NCI-H187 treated with DMSO at 0.1 percent for 48 hours (cell line): ENCODE measurements around the gene ELMO1.

Source experiments
- DNase-seq: peaks from one replicate; lab custom pipeline; 2025; lab: John Stamatoyannopoulos, UW

The ELMO1 gene

DNA sequence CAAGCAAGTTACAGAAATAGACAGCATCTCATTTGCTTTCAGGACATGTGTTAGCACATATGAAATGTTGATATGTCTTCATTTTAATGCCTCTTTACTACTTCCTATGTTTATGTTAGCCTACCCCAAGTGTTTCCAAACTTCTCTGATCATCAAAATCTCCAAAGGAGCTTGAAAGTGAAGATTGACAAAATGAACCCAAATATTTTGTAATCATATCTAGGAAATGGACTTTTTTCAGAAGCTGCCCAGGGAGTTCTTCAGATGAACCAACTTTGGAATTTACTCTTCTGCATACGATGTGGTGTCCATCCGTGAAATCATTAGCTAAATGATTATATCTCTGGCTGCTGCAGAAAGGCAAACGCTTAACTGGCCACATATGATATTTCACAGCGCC, 623.2 kb downstream of the ELMO1 start:
- DNase-seq = no peak

DNA sequence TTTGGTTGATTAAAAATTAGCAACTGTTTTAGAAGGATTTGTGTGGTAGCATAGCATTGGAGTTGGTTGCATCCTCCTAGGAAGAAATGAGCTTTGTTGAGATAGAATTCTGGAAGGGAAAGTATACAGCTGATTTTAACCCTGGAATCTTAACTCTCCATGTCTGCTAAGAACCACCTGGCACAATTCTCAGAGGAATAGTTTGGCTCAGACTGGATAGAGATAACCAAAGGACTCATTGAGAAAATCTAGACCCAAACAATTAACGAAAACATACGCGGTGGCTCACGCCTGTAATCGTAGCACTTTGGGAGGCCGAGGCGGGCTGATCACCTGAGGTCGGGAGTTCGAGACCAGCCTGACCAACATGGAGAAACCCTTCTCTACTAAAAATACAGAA, 625.3 kb downstream of the ELMO1 start:
- no peak for DNase-seq

DNA sequence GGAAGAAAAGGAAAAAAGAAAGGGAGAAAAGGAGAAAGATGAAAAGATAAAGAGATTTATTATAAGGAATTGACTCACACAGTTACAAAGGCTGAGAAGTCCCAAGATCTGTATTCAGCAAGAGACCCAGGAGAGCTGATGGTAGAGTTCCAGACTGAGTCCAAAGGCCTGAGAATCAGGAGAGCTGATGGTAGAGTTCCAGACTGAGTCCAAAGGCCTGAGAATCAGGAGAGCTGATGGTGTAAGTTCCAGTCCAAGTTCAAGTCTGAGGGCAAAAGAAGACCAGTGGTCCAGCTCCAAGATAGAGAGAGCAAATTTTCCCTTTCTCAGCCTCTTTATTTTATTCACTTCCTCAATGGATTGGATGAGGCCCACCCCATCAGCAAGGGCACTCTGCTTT, 627.0 kb downstream of the ELMO1 start:
- no peak for DNase-seq

DNA sequence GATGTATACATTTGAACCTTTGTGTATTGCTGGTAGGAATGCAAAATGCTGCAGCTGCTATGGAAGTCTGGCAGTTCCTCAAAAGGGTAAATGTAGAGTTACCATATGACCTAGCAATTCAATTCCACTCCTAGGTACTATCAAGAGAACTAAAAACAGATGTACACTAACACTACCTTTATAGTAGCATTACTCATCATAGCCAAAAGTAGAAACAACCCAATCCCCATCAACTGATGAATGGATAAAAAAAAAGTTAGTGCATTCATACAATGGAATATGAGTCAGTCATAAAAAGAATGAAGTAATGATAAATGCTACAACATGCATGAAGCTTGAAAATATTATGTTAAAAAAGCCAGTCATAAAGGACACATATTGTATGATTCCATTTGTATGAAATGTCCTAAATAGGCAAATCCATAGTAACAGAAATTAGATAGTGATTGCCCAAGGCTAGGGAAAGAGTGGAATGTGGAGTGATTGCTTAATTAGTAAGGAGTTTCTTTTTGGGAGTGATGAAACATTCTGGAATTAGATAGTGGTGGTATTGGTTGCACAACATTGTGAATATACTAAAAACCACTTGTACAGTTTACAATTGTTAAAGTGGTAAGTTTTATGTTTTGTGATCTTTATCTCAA, 628.0 kb downstream of the ELMO1 start:
- DNase-seq = no peak

DNA sequence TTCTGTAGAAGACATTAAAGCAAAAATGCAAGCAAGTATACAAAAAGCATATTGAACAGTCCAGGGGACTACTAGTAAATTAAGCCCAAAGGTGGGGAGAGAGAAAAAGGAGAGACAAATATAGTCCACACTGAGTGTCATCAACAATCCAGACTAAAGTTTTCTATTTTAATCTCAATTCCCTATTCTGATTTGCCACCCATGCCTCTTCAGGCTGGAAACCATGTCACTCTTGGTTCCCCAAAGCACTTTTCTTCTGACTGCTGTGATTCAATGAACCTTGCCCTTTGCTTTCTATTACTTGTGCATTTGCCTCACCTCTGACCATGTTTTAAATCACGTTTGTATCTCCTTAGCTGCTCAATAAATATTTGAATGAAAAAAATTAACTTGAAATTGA, 629.0 kb downstream of the ELMO1 start:
- DNase-seq = no peak

DNA sequence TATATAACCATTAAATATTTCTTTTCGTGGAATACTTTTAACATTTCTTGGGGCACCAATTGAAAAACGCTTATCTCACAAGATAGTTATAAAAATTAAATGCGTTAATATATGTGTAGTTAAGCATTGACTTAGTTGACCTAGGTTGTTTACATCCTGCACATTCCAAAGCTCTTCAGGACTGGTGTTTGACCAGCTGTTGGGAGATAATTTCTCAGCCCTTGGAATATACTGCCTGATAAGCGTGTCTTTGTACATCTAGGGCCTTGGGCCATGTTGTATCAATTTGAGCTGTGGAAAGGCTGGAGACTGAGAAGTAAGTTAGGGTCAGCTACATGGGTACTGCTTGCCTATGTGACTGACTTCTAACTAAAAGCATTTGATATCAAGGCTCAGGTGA, 634.4 kb downstream of the ELMO1 start:
- no peak for DNase-seq

DNA sequence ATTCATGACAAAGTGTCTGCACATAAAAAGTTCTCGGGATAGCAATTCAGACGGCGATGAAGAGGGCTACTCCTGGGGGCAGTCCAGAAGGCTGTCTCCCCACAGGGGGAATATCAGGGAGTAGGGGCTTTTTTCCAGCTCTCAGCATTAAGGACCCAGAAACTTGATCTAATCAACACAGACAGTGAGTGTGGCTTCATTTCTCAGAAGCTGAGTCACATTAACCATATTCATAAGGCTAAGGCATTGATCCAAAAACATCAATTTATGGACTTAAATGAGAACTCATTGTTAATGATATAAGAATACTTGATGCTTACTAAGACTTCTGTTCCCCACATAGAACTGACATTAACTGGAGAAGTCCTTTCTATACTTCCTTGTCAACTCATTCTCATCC, 636.9 kb downstream of the ELMO1 start:
- DNase-seq = no peak

DNA sequence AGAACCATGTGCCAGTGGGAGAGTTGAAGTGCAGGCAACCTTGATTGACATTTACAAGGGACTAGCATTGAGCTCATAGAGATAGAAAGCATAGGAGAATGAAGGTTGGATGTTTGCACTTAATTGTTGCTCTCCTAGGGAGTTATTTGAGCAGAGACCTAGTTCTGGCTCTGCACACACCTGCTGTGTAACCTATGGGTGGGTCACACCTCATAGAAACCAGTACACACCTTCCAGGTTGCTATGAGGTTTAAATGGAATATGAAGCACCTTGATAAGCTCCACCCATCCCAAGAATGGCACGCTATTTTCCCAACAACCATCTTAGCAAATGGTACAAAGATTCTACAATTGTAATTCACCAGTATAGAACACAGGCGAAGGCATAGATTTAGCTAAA, 638.2 kb downstream of the ELMO1 start:
- DNase-seq = no peak

DNA sequence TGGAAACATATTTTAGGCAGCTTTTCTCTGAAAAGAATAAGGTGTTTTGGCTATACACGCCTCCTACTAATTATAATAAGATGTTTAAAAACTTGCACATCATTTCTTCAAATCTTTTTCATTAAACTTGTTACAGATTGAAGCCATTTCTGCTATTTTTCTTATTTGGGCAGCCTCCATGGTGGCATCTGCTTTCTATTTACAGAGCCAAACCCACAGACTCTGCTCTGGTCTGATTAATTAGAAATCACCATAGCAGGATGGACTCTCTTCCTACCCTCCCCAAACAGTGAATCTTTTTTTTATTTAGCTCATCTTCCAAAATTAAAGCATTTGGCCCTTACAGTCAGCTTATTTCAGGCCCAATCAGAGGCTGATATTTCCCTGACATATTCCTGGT, 638.6 kb downstream of the ELMO1 start:
- DNase-seq = no peak

DNA sequence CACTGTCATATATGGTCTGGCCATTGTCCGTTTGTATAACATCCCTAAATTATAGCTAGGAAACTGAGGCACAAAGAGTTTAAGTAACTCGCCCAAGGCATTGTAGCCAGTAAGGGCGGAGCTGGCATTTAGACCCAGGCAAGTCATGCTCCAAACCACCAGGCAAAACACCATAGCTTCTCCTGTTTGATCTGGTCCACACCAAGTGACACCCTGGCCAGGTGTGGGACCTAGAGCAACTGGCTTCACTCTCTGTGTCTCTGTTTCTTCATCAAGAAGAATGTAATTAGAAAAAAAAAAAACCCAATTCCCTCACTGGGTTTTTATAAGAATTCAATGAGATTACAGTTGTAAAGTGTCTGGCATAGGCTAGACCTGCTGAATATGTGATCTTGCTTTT, 639.2 kb downstream of the ELMO1 start:
- no peak for DNase-seq

DNA sequence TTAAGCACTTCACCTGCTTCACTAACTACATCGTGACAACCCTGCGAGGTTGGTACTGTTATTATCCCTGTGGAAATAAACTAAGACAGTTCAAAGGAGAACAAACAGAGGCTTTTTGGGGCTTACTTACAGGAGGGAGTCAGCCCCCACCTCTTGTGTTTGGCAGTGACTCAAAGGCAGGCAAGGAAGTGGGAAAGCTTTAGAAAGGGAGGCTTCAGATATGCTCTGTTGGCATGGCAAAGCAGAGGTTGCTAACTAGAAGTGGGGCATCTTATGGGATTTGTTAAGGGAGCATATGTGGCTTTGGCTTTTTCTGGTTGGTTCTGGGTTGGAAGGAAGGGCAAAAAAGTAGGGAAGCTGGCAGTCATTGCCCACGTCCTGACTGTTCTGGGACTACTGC, 639.6 kb downstream of the ELMO1 start:
- DNase-seq = no peak

DNA sequence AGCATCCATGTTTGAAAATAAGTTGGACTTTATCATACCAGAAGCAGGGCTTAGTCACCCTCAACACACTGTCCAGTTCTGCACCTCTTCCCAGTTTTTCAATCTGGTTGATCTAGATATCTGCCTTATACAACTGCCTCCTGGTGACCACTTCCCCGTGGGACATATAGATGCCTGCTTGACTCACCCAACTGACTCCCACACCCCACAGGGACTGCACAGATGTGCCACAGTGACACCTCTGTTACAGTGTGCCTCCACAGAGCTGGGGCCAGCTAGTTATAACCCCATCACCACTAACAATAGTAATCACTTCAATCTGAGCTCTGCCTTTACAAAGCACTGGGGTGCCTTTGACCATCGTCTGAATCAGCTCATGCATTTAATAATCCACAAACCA, 641.8 kb downstream of the ELMO1 start:
- no peak for DNase-seq
